Measurements from ENCODE around the gene C1GALT1C1L. TPM values are rescaled to one million over a fixed set of nuclear protein-coding genes. Genes with fewer than 3 reads are reported as not detected.

Gene C1GALT1C1L
- polyA plus RNA-seq, 3 donors = not detected

DNA sequence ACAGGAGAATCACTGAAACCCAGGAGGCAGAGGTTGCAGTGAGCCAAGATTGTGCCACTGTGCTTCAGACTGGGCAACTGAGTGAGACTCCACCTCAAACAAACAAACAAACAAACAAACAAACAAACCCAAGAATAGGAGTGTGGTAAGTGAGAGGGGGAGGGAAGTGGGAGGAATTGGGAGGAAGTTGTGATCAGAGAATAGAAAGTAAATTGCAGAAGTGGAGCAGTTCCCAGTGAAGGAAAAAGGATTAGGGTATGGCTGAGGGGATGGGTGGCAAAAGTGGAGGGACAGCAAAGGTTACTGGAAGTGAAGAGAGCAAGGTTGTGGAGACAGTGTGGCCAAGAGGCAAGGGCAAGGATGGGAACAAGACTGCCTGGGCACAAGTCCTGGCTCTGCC is 41.1 kb upstream of the C1GALT1C1L start:
- H3K4me1 ChIP-seq (ENCODE audit: control insufficient read depth in 1 of 2, insufficient read depth in 2 of 2, low read length in 2 of 2) = peaks cover 6% of the 10 kb centered on the region in 2 donors
- TF ChIP-seq, protein P1, sequence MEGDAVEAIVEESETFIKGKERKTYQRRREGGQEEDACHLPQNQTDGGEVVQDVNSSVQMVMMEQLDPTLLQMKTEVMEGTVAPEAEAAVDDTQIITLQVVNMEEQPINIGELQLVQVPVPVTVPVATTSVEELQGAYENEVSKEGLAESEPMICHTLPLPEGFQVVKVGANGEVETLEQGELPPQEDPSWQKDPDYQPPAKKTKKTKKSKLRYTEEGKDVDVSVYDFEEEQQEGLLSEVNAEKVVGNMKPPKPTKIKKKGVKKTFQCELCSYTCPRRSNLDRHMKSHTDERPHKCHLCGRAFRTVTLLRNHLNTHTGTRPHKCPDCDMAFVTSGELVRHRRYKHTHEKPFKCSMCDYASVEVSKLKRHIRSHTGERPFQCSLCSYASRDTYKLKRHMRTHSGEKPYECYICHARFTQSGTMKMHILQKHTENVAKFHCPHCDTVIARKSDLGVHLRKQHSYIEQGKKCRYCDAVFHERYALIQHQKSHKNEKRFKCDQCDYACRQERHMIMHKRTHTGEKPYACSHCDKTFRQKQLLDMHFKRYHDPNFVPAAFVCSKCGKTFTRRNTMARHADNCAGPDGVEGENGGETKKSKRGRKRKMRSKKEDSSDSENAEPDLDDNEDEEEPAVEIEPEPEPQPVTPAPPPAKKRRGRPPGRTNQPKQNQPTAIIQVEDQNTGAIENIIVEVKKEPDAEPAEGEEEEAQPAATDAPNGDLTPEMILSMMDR (IDR thresholded peaks at IDR 0.05) = no peak
- no peaks in the 10 kb centered on the region for H4K20me1 ChIP-seq (ENCODE audit: insufficient read depth, low read length)
- no peak overlapping the region for H3K4me3 Mint-ChIP-seq
- H3K9me3 Mint-ChIP-seq = peaks cover 0 to 2% (median 0%) of the 10 kb centered on the region in 7 donors
- H3K4me1 Mint-ChIP-seq = peaks cover 12% of the 10 kb centered on the region
- H3K27ac ChIP-seq (ENCODE audit: low read depth in 1 of 2, low read length in 2 of 2) = no peak overlapping the region
- H3K36me3 ChIP-seq (replicated peaks in 1 of 2; ENCODE audit: control insufficient read depth in 1 of 2, insufficient read depth in 2 of 2, low read length in 2 of 2) = no peaks in the 10 kb centered on the region
- H3K27me3 Mint-ChIP-seq (ENCODE audit: low read depth in 3 of 3) = peaks cover 5 to 13% (median 13%) of the 10 kb centered on the region in 3 donors
- H3K9me3 ChIP-seq (replicated peaks in 1 of 2; ENCODE audit: control insufficient read depth in 1 of 2, insufficient read depth in 1 of 2, low read length in 2 of 2) = no peaks in the 10 kb centered on the region
- H3K27me3 ChIP-seq (ENCODE audit: control insufficient read depth in 2 of 2, insufficient read depth in 2 of 2, low read length in 2 of 2) = peaks cover 2 to 6% of the 10 kb centered on the region in 2 donors
- no peak overlapping the region for H2AFZ ChIP-seq (ENCODE audit: insufficient read depth, low read depth, low read length, poor library complexity, severe bottlenecking)
- peak in 2 of 3 donors; percentile 4 to 14 for DNase-seq
- no peak overlapping the region for H3K9ac ChIP-seq (ENCODE audit: insufficient read depth, low read length, poor library complexity, severe bottlenecking)
- H3K27ac Mint-ChIP-seq = peak overlapping the region in 3 of 7 donors; percentile 15 to 60 (median 31)
- no peak overlapping the region for H3K4me3 ChIP-seq (replicated peaks in 1 of 3; ENCODE audit: low read depth in 2 of 3, low read length in 3 of 3)
- intact Hi-C loops (cut with micrococcal nuclease) = no loop called here
- H3K79me2 ChIP-seq (ENCODE audit: insufficient read depth, low read length) = no peaks in the 10 kb centered on the region
- H3K4me2 ChIP-seq (replicated peaks; ENCODE audit: extremely low read depth, low read length, poor library complexity, severe bottlenecking) = no peak overlapping the region
- no peaks in the 10 kb centered on the region for H3K36me3 Mint-ChIP-seq

GRCh38 chr2:43715300-43716098 is 39.3 kb upstream of the C1GALT1C1L start:
- Histone ChIP-seq H3K4me2 (replicated peaks; ENCODE audit: extremely low read depth, low read length, poor library complexity, severe bottlenecking) (no peak overlapping the region), H4K20me1 (ENCODE audit: insufficient read depth, low read length) (no peaks in the 10 kb centered on the region), H3K36me3 (replicated peaks in 1 of 2; ENCODE audit: control insufficient read depth in 1 of 2, insufficient read depth in 2 of 2, low read length in 2 of 2) (no peaks in the 10 kb centered on the region), H3K4me3 (replicated peaks in 1 of 3; ENCODE audit: low read depth in 2 of 3, low read length in 3 of 3) (no peak overlapping the region), H3K79me2 (ENCODE audit: insufficient read depth, low read length) (no peaks in the 10 kb centered on the region), H3K9me3 (replicated peaks in 1 of 2; ENCODE audit: control insufficient read depth in 1 of 2, insufficient read depth in 1 of 2, low read length in 2 of 2) (no peaks in the 10 kb centered on the region), H3K27me3 (ENCODE audit: control insufficient read depth in 2 of 2, insufficient read depth in 2 of 2, low read length in 2 of 2) (peaks cover 0 to 18% of the 10 kb centered on the region in 2 donors), H3K27ac (ENCODE audit: low read depth in 1 of 2, low read length in 2 of 2) (no peak overlapping the region), H3K9ac (ENCODE audit: insufficient read depth, low read length, poor library complexity, severe bottlenecking) (no peak overlapping the region), H2AFZ (ENCODE audit: insufficient read depth, low read depth, low read length, poor library complexity, severe bottlenecking) (no peak overlapping the region), H3K4me1 (ENCODE audit: control insufficient read depth in 1 of 2, insufficient read depth in 2 of 2, low read length in 2 of 2) (peaks cover 6% of the 10 kb centered on the region in 2 donors)
- no peak for DNase-seq
- Mint-ChIP-seq H3K27ac (no peak overlapping the region), H3K4me3 (no peak overlapping the region), H3K36me3 (no peaks in the 10 kb centered on the region), H3K9me3 (peaks cover 0 to 3% (median 0%) of the 10 kb centered on the region in 7 donors), H3K4me1 (peaks cover 12% of the 10 kb centered on the region), H3K27me3 (ENCODE audit: low read depth in 3 of 3) (peaks cover 8 to 20% (median 18%) of the 10 kb centered on the region in 3 donors)
- TF ChIP-seq, protein P1 (IDR thresholded peaks at IDR 0.05) = no peak
- 88% methylated on average over 4 of the region's 4 CpGs for WGBS (ENCODE audit: insufficient coverage)
- intact Hi-C loops (cut with micrococcal nuclease) = no loop called here
